ENCODE measurements around the gene C17orf113.

DNA sequence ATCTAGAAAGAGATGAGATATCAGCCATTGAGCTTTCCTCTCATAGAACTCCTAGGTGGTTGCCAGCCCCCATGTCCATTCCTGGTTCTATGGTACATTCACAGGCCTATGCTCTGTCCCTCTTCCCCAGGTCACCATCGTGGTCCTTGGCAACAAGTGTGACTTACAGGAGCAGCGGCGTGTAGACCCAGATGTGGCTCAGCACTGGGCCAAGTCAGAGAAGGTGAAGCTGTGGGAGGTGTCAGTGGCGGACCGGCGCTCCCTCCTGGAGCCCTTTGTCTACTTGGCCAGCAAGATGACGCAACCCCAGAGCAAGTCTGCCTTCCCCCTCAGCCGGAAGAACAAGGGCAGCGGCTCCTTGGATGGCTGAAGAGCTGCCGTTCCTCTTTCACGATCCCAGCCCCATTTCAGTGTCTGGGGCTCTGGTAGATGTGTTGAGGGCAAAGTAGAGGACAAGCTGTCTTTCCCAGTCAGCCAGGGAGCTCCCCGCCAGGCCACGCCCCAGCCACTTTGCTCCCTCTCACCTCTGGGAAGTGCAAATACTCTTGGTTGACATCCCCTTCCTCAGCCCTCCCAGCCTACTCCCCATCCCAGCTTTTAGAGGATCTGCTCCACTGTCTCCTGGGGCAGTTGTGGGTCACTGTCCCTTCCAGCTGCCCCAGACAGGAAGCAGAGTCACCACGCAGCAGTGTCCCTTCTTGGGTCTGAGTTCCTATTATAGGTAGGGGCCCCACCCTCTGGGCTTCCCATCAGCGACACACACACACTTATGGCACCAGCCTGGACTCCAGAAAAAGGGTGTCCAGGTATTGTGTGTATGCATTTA is 26.7 kb downstream of the C17orf113 start:
- TF ChIP-seq, protein P1, sequence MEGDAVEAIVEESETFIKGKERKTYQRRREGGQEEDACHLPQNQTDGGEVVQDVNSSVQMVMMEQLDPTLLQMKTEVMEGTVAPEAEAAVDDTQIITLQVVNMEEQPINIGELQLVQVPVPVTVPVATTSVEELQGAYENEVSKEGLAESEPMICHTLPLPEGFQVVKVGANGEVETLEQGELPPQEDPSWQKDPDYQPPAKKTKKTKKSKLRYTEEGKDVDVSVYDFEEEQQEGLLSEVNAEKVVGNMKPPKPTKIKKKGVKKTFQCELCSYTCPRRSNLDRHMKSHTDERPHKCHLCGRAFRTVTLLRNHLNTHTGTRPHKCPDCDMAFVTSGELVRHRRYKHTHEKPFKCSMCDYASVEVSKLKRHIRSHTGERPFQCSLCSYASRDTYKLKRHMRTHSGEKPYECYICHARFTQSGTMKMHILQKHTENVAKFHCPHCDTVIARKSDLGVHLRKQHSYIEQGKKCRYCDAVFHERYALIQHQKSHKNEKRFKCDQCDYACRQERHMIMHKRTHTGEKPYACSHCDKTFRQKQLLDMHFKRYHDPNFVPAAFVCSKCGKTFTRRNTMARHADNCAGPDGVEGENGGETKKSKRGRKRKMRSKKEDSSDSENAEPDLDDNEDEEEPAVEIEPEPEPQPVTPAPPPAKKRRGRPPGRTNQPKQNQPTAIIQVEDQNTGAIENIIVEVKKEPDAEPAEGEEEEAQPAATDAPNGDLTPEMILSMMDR (conservative IDR thresholded peaks at IDR 0.05 in 1 of 2, IDR thresholded peaks at IDR 0.05 in 1 of 2; ENCODE audit: low read depth in 1 of 2, low read length in 2 of 2) = no peak
- no peak for TF ChIP-seq EZH2 (IDR thresholded peaks at IDR 0.05; ENCODE audit: low read length, missing control alignments)
